Stimulated activated CD8-positive, alpha-beta memory T cell treated with anti-CD3 and anti-CD28 coated beads, Interleukin-7, amount 100 ng/mL, for 48 hours (primary cell): ENCODE results near the gene TCERG1L.

Experiments used
- DNase-seq, 2 donors: peaks; one replicate each; pipeline ENCODE4 v3.0.0-alpha.2; 2020; ENCODE audit warnings: low read depth in 1 of 2; ENCODE audit errors: extremely low read depth in 1 of 2

Gene TCERG1L

GRCh38 chr10:131231965-131232541 is 79.5 kb downstream of the TCERG1L start:
- DNase-seq: no peak

GRCh38 chr10:131231323-131231964 is 80.1 kb downstream of the TCERG1L start:
- DNase-seq: no peak

- DNase-seq: no peak
Observed at GRCh38 chr10:131230641-131231322, 80.7 kb downstream of the TCERG1L start.

GRCh38 chr10:131230166-131230565 is 81.4 kb downstream of the TCERG1L start:
- DNase-seq: no peak

DNA sequence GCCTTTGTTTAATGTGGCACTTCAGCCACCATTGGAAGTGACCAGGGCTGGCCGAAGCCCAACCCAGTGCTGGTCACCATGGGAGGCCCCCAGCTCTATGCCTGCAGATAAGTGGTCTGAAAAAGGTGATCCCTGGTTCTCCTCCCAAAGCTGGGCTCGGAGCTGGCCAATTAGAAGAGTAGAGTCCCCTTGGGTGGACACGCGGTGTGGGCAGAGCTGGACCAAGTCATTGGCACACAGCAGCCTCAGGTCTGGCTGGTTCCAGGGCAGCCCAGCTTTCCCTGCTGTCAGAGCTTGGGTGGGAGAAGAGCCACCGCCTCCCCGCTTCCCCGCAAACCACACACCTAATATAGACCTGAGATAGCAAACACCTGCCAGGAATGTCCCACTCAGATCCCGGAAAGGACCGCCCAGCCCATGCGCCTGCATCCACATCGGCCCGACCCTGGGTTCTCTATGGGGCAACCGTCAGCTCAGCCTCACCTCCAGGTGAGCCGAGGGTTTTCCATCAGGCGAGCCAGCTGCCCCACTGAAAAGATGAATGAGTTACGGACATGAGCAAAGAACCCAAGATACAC is 84.3 kb downstream of the TCERG1L start:
- no peak for DNase-seq

DNA sequence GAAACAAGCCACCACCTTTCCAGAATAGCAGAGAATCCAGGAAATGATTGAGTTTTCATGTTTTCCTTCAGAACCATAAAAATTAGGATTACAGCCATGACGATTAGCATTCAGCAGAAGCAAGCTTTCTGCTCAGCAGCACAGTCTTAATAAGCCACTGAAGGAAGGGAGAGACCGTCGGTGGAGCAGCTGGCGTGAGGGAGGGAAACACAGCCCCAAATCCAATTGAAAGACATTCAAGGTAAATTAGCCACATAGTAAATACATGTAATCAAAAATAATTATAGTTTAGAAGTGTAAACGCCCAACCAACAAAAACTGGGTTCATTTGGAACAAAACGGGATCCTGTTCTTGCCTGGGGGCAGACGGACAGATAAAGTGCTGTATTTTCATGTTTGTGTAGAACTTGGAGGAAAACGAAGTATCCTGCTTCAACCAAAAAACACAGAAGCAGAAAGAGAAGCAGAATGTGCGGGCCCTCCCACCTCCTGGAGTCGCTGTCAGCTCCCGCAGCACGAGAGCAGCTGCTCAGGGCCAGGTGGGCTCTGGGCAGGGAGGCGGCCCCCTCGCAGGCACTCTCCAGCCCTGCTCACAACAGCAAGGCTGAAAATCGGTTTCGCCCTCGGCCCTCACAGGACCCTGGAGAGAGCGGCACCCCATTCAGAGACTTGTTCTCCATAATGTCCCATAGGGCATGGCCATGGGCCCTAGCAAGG is 84.9 kb downstream of the TCERG1L start:
- no peak for DNase-seq

DNA sequence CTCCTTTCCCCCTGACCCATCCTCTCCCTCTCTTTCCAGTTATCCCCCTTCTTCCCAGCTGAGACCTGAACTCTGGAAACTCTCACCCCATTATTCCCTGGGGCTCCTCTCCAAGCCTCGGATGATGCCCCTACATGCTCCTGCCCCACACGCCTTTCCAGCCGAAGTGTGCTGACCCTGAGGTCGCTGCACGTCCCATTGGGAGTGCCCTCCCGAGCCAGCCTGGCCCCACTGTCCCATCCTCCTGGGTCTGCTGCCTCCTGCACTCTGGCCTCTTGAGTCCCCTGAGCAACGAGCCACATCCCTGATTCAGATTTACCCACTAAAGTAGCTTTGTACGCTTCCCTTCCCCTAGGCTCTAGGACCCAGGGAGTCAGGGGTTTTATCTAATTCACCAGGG is 87.4 kb downstream of the TCERG1L start:
- DNase-seq: no peak

- no peak for DNase-seq
Observed at GRCh38 chr10:131223422-131223821, 88.1 kb downstream of the TCERG1L start.

DNA sequence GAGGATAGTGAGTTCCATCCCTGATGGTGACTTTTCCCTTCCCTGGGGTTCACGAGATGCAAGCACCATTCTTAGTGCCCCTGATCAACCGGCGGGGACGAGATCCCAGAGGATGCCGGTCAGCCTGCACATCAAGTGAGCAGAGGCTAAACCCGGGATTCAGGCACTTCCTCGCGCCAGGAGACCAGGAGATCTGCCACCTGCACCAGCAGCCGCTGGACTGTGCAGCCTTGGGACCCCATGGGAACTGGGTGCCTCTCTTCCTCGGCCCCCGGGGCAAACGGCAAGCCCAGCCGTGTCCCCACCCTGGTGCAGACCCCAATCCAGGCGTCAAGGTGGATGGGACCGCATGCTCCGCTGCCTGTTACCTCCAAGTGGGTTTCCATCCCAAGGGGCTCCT is 88.5 kb downstream of the TCERG1L start:
- no peak for DNase-seq

DNA sequence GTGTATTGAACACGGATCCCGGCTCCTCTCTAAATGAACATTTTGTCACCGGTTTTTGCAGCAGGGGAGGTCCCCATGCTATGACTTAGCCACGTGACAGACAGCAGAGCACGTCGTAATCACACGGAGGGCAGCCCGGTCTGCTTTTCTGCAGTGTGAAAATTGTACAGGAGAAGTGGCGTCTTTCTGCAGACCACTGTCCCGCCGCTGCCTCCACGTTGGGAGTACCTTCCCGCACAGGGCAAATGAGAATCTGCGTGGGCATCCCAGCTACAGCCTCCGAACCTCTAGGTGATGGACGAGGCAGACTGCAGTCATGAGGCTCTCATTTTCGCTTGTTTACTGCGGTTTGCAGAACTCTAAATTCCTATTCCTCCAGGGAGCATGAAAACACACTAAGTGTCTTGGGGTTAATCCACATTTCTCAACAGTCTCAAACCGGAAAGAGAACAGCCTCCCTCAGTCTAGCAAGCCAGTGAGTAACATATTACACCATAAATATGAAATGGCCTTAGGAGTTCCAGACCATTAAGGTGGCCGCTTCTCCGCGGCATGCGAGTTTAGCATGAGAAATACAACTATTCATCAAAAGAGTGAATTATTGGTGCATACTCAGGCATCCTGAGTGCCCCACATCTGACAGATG is 89.8 kb downstream of the TCERG1L start:
- DNase-seq: no peak

DNA sequence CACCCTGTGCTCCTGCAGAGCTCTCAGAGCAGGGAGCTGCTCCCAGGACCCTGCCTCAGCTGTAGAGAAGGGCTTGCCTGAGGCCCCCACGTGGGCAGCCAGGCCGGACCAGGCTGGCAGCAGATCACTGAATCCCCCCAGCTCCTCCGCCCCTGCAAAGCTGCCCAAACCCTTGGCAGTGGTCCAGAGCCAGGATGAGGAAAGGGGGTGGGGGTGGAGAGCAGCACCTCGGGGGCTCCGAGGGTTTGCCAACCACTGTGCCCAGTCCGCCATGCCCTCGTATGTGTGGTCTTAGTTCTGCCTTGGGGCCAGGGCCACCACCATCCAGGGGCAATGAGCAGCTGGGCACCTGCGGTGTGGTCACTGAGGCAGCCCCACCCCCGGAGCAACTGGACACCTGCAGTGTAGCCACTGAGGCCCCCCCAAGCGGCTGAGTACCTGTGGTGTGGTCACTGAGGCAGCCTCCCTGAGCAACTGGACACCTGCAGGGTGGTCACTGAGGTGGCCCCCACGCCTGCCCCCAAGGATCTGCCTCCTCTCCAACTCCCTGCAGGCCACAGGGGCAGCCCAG is 90.8 kb downstream of the TCERG1L start:
- no peak for DNase-seq

DNA sequence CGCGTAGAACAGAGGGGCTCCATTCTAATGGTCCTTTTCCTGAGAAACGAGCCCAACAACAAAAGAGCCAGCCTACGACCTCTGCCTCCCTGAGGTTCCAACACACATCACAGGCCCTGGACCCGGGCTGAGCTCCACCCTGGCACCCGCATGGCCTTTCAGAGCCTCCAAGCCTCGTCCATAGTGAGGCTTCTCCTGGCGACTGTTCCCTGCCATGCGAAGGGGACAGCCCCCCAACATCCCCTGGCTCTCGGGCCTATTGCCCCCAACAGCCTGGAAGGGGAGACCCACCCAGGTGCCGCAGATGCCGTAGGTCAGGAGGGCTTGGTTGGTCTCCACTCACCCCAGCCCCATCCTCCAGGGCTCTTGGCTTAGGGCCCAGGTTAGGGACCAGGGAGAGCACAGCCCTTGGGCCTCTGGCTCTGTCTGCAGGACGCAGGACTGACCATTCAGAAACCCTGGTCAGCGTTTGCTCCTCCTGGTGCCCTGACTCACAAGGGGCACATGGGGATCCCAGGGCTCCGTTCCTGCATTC is 91.5 kb downstream of the TCERG1L start:
- no peak for DNase-seq

GRCh38 chr10:131219584-131219886 is 92.0 kb downstream of the TCERG1L start:
- no peak for DNase-seq

GRCh38 chr10:131218811-131219583 is 92.5 kb downstream of the TCERG1L start:
- DNase-seq: no peak

- no peak for DNase-seq
Observed at GRCh38 chr10:131216681-131217230, 94.8 kb downstream of the TCERG1L start.

DNA sequence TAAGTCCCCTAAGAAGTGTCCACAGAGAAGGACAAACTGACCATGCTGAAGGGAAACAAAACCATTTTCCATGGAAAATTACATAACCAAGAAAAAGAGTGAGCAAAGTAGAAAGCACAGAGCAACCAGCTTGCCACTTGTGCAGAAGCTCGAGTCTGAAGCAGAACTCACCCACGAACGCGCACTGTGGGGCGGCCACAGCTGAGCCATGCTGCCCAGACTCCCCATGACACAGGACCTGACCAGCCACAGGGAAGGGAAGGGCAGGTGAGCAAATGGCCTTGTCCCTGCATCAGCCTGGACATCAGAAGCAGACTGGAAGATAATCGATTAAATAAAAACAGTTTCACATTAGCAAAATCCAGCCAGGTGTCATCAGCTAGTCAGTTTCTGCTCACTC is 95.7 kb downstream of the TCERG1L start:
- no peak for DNase-seq

- DNase-seq: no peak
Observed at GRCh38 chr10:131214521-131215244, 96.8 kb downstream of the TCERG1L start.

DNA sequence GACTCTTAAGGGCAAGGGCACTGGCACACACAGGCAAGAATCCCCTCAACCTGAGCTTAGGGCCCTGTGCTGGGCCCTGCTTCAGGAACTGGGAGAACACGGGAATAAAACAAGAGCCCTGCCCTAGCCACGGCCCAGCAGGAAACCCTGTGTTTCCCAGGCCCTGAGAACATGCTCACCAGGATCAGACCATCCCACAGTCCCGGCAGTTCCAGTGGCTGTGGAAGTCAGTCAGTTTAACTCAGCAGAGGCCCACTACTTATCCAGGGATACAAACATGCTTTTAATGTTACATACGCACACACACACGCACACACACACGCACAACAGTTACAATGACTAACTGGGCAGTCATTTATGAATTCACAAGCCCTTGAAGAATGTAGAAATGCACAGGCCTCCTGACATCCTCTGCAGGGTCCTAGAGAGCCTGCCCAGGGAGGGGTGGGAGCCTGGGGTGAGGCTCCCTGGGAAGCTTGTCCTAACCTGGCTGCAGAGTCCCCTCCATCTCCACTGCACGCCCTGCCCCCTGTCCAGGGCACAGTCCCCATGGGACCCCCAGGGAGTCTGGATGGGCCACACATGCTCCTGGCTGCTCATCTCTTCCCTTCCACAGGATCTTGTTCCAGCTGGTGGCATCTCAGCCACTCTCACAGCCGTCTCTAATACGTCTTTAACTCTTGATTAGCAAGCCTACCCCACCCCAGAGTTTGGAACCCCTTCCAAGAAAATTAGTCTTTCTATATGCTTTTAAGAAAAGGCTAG is 97.6 kb downstream of the TCERG1L start:
- no peak for DNase-seq
